ENCODE data around the gene ASB18.

Gene ASB18

GRCh38 chr2:236241181-236242056 is 22.8 kb downstream of the ASB18 start:
- no peak for DNase-seq (ENCODE audit: low spot score)

- no peak for DNase-seq (ENCODE audit: low spot score)
Measured at GRCh38 chr2:236240228-236240990, 23.8 kb downstream of the ASB18 start.

GRCh38 chr2:236239276-236240065 is 24.7 kb downstream of the ASB18 start:
- no peak for DNase-seq (ENCODE audit: low spot score)

GRCh38 chr2:236238751-236239150 is 25.5 kb downstream of the ASB18 start:
- DNase-seq (ENCODE audit: low spot score): no peak

GRCh38 chr2:236237468-236238190 is 26.6 kb downstream of the ASB18 start:
- DNase-seq (ENCODE audit: low spot score): no peak

GRCh38 chr2:236236559-236237452 is 27.4 kb downstream of the ASB18 start:
- DNase-seq (ENCODE audit: low spot score): no peak

- no peak for DNase-seq (ENCODE audit: low spot score)
Measured at GRCh38 chr2:236229186-236229585, 35.0 kb downstream of the ASB18 start.

GRCh38 chr2:236223675-236224074 is 40.5 kb downstream of the ASB18 start:
- DNase-seq (ENCODE audit: low spot score): no peak

- no peak for DNase-seq (ENCODE audit: low spot score)
Measured at GRCh38 chr2:236221798-236222197, 42.4 kb downstream of the ASB18 start.

- DNase-seq (ENCODE audit: low spot score): no peak
Measured at GRCh38 chr2:236219411-236219810, 44.8 kb downstream of the ASB18 start.

- no peak for DNase-seq (ENCODE audit: low spot score)
Measured at GRCh38 chr2:236217926-236218325, 46.3 kb downstream of the ASB18 start.

GRCh38 chr2:236216711-236217110 is 47.5 kb downstream of the ASB18 start:
- DNase-seq (ENCODE audit: low spot score): no peak

GRCh38 chr2:236215761-236216333 is 48.4 kb downstream of the ASB18 start:
- no peak for DNase-seq (ENCODE audit: low spot score)

GRCh38 chr2:236215196-236215595 is 49.0 kb downstream of the ASB18 start:
- no peak for DNase-seq (ENCODE audit: low spot score)

GRCh38 chr2:236214376-236214995 is 49.7 kb downstream of the ASB18 start:
- DNase-seq (ENCODE audit: low spot score): no peak

- no peak for DNase-seq (ENCODE audit: low spot score)
Measured at GRCh38 chr2:236211296-236211695, 52.9 kb downstream of the ASB18 start.

- no peak for DNase-seq (ENCODE audit: low spot score)
Measured at GRCh38 chr2:236210536-236210935, 53.7 kb downstream of the ASB18 start.

- no peak for DNase-seq (ENCODE audit: low spot score)
Measured at GRCh38 chr2:236209996-236210395, 54.2 kb downstream of the ASB18 start.

- DNase-seq (ENCODE audit: low spot score): no peak
Measured at GRCh38 chr2:236209535-236209934, 54.7 kb downstream of the ASB18 start.

Measured in hematopoietic multipotent progenitor cell treated with erythropoietin and hydrocortisone succinate and interleukin-3 and kit ligand, for 17 days (in vitro differentiated cells).